Aorta (tissue), 5 donors: Measurements from ENCODE around the gene PKN2. TPM values are rescaled to one million over a fixed set of nuclear protein-coding genes. Genes with fewer than 3 reads are reported as not detected.

Source experiments
- ATAC-seq: fragments of 200-7000 bp; cut with Tn5 transposase; one replicate; pipeline ENCODE4 v1.9.1; 2022; ENCODE audit warnings: moderate library complexity; ENCODE audit not compliant: low FRiP score
- DNase-seq, 2 donors: peaks; one replicate each; pipeline ENCODE4 v3.0.0-alpha.2; 2020
- H3K27ac ChIP-seq, 2 donors: one replicate each; pipeline ENCODE4 v1.5.1; 2013; ENCODE audit warnings: low read length in 2 of 2, mild to moderate bottlenecking in 2 of 2, moderate library complexity in 2 of 2, control low read depth in 1 of 2, inconsistent platforms in 1 of 2, low read depth in 1 of 2
- H3K27me3 ChIP-seq, 2 donors: one replicate each; pipeline ENCODE4 v1.6.1; 2013; ENCODE audit warnings: control low read depth in 1 of 2, low read length in 1 of 2, mild to moderate bottlenecking in 1 of 2, moderate library complexity in 1 of 2; ENCODE audit not compliant: insufficient read depth in 2 of 2, control insufficient read depth in 1 of 2
- H3K36me3 ChIP-seq, 2 donors: one replicate each; pipeline ENCODE4 v1.6.1; 2013; ENCODE audit warnings: control low read depth in 1 of 2, low read length in 1 of 2, mild to moderate bottlenecking in 1 of 2; ENCODE audit not compliant: insufficient read depth in 2 of 2, control insufficient read depth in 1 of 2
- H3K4me1 ChIP-seq, 2 donors: one replicate each; pipeline ENCODE4 v1.6.1; 2013; ENCODE audit warnings: low read length in 2 of 2, control low read depth in 1 of 2, mild to moderate bottlenecking in 1 of 2, moderate library complexity in 1 of 2; ENCODE audit not compliant: insufficient read depth in 2 of 2, control insufficient read depth in 1 of 2
- H3K4me3 ChIP-seq, 2 donors: one replicate each; pipeline ENCODE4 v1.5.1; 2013; ENCODE audit warnings: low read length in 2 of 2, control low read depth in 1 of 2, mild to moderate bottlenecking in 1 of 2
- H3K9me3 ChIP-seq: one replicate; pipeline ENCODE4 v1.6.1; 2013; ENCODE audit warnings: mild to moderate bottlenecking, low read length; ENCODE audit not compliant: control insufficient read depth
- WGBS, 2 donors: extraction: QIAGEN DNeasy Blood & Tissue Kit; methylation state at CpG; one replicate each; pipeline ENCODE4 v1.1.7; 2013; 5-methylcytosine and 5-hydroxymethylcytosine counted together
- intact Hi-C, 2 donors: fragments of 100-400 bp; cut with DNase I; formaldehyde crosslinking; loops; one replicate each; pipeline versions ENCODE4 v1.14.2 to v1.15.0; 2022
- polyA plus RNA-seq, 2 donors: library from polyadenylated mRNA; stranded (reverse); fragments of 200-250 nt; gene quantifications; one replicate each; pipeline ENCODE4 v1.2.3, GENCODE V29; 2013
- total RNA-seq, 2 donors: library from RNA; stranded (reverse); fragmentation: NEBNext Ultra II Directional; extraction: Animal tissue kit (Norgen Biotek cat#: 25700); gene quantifications; one replicate each; pipeline ENCODE4 v1.2.1, GENCODE V29; 2021
- donor health status: healthy with polysubstance abuse.
- donor health status: Bipolar disorder and iron deficiency.
- donor health status: DM: no; HTN: no; CAD: no.
- donor health status: DM: no; HTN: no; CAD: no.
- donor health status: DM: yes; HTN: yes; CAD: no.

The PKN2 gene
- total and polyA plus RNA-seq, 4 donors: 8.5 to 38.1 (median 25.7) TPM

DNA sequence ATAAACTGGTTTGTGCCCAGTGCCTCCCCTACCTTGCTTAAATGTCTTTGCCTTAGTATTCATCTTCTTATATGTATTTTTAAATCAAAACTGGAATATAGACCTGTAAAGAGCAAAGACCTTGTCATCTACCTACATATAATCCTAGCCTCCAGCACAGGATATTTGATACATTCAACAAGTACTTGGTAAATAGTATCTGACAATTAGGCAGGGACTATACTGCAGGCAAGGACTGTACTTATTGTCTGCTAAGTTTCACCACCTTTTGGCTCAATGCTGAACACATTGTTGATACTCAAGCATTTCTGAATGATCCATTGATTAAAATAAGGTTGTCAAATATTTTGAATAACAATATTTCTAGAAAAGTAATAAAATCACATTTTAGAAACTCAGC is 96.4 kb downstream of the PKN2 start:
- intact Hi-C loops: no loop called here
- no peak overlapping the region for H3K27ac ChIP-seq
- peaks cover 0 to 2% of the 10 kb centered on the region in 2 donors for H3K36me3 ChIP-seq

DNA sequence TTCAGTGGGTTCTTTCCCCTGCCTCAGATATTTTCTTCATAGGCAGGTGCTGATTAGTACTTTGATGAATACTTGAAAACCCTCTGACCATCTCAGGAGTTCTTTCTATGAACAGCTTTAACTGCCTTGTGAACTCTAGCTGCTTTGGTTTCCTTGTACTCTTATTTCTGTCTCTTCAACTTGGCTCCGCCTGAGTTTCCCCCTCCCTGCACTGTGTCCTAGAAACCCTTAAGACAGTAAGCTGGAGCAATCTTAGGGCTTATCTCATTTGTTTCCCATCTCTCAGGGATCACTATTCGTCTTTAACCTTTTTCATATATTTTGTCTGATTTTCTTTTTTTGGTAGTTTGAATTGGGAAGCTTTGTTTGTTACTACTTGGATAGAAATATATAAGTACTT is 99.1 kb downstream of the PKN2 start:
- no peaks in the 10 kb centered on the region for H3K9me3 ChIP-seq
- H3K36me3 ChIP-seq: peaks cover 0 to 2% of the 10 kb centered on the region in 2 donors
- intact Hi-C loops: no loop called here
- ATAC-seq (no peak), DNase-seq (no peak)
- H3K27me3 ChIP-seq: no peaks in the 10 kb centered on the region
- no peak overlapping the region for H3K4me3 ChIP-seq
- no peak overlapping the region for H3K27ac ChIP-seq
- H3K4me1 ChIP-seq: no peaks in the 10 kb centered on the region
- WGBS, 2 donors: 88 to 92% methylated on average over 2 of the region's 2 CpGs

More for the DNA sequence above, 96.4 kb downstream of the PKN2 start:
- Histone ChIP-seq H3K9me3 (no peaks in the 10 kb centered on the region), H3K4me1 (no peaks in the 10 kb centered on the region), H3K27me3 (no peaks in the 10 kb centered on the region), H3K4me3 (no peak overlapping the region)
- no peak for DNase-seq
- no peak for ATAC-seq

DNA sequence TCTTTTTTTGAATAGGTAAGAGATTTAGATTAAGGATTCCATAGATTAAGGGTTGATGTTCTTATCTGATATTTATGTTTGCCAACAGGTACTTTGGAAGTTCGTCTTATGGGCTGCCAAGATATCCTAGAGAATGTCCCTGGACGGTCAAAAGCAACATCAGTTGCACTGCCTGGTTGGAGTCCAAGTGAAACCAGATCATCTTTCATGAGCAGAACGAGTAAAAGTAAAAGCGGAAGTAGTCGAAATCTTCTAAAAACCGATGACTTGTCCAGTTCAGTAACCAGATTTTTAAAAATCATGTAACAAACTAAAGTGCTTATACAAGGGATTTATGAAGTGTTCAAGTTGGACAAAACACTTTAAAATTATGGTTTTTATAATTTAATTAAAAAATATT is 100.5 kb downstream of the PKN2 start:
- H3K9me3 ChIP-seq: no peaks in the 10 kb centered on the region
- no peaks in the 10 kb centered on the region for H3K4me1 ChIP-seq
- no peaks in the 10 kb centered on the region for H3K27me3 ChIP-seq
- H3K27ac ChIP-seq: no peak overlapping the region
- intact Hi-C loops: no loop called here
- ATAC-seq (no peak), DNase-seq (no peak)
- peaks cover 0 to 2% of the 10 kb centered on the region in 2 donors for H3K36me3 ChIP-seq
- no peak overlapping the region for H3K4me3 ChIP-seq
- WGBS, 2 donors: 91 to 92% methylated on average over 6 of the region's 6 CpGs

DNA sequence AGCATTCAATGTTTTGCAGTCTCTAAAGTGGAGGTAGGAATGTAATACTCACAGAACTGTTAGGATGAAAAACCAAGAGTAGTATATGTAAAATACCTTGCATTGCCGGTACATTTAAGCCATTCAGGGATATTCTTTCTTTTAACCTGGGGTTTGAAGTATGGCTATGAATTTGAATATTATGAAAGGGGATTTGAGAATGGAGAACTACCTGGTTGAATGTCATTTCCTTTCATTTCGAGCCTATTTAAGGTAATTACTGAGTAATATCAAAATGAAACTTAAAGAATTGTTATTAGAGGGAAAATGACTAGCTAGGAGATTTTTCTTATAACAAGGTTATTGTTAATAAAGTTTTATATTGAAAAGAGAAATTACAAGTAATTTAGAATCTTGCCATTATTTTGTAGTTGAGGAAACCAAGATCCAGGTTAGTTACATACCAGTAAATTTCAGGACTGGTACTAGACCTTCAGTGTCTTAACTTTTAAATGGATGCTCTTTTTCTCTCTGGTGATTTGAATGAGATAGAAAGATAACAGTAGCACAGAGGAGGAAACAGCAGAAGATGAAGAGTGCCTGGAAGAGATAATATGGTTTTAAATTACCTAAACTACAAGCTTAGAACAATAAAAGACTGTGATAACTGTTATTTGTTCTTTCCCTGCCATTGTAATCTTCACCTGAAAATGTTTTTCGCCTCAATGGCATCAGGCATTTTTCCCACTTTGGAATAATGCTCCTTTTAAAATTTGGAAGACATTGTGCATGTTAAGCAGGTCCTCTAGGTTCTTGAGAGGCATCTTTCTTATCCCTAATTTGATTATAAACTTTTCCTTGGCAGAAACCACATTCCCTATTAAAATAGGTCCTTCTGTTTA is 103.2 kb downstream of the PKN2 start:
- H3K4me1 ChIP-seq: no peaks in the 10 kb centered on the region
- DNase-seq (no peak), ATAC-seq (no peak)
- H3K27ac ChIP-seq: no peak overlapping the region
- no peaks in the 10 kb centered on the region for H3K9me3 ChIP-seq
- H3K27me3 ChIP-seq: no peaks in the 10 kb centered on the region
- whole genome bisulfite sequencing, 2 donors: 93 to 95% methylated on average over 3 of the region's 3 CpGs
- no peak overlapping the region for H3K4me3 ChIP-seq
- intact Hi-C loops: no loop called here
- H3K36me3 ChIP-seq: peaks cover 0 to 2% of the 10 kb centered on the region in 2 donors

DNA sequence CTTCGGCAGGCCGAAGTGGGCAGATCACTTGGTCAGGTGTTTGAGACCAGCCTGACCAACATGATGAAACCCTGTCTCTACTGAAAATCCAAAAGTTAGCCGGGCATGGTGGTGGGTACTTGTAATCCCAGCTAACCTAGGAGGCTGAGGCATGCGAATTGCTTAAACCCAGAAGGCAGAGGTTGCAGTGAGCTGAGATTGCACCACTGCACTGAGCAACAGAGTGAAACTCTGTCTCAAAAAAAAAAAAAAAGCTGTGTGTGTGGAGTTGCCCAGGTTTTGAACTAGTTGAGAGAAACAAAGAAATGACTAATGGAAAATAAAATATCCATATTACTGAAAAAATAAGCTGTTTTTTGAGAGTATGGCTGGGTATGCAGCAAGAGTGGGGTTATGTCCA is 107.1 kb downstream of the PKN2 start:
- no peaks in the 10 kb centered on the region for H3K36me3 ChIP-seq
- H3K27ac ChIP-seq: no peak overlapping the region
- no peaks in the 10 kb centered on the region for H3K9me3 ChIP-seq
- WGBS, 2 donors: 95 to 98% methylated on average over 4 of the region's 4 CpGs
- no peaks in the 10 kb centered on the region for H3K4me1 ChIP-seq
- H3K4me3 ChIP-seq: no peak overlapping the region
- intact Hi-C loops: no loop called here
- no peaks in the 10 kb centered on the region for H3K27me3 ChIP-seq
- ATAC-seq (no peak), DNase-seq (no peak)

DNA sequence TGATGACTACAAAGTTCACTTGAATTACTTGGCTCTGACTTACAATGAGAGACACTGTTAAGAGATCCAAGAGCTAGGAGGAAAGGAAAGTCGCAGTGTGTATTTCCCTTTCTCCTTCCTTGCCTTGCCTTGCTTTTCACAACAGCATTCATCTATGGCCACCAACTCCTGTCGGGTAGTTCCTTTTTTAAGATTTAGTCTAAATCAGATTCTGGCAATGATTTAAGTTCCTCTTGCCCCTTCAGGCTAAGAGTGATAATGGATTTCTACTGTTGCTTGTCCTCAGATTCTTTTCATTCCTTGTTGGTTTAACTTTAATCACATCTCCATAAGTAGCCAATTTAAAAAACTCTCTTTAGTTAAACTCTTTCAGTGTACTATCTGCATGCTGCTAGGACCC is 115.4 kb downstream of the PKN2 start:
- H3K4me1 ChIP-seq: no peaks in the 10 kb centered on the region
- DNase-seq (no peak), ATAC-seq (no peak)
- intact Hi-C loops: no loop called here
- no peaks in the 10 kb centered on the region for H3K9me3 ChIP-seq
- no peaks in the 10 kb centered on the region for H3K36me3 ChIP-seq
- H3K27me3 ChIP-seq: no peaks in the 10 kb centered on the region
- WGBS, 2 donors: 84 to 90% methylated on average over 2 of the region's 2 CpGs
- H3K4me3 ChIP-seq: no peak overlapping the region
- H3K27ac ChIP-seq: no peak overlapping the region

DNA sequence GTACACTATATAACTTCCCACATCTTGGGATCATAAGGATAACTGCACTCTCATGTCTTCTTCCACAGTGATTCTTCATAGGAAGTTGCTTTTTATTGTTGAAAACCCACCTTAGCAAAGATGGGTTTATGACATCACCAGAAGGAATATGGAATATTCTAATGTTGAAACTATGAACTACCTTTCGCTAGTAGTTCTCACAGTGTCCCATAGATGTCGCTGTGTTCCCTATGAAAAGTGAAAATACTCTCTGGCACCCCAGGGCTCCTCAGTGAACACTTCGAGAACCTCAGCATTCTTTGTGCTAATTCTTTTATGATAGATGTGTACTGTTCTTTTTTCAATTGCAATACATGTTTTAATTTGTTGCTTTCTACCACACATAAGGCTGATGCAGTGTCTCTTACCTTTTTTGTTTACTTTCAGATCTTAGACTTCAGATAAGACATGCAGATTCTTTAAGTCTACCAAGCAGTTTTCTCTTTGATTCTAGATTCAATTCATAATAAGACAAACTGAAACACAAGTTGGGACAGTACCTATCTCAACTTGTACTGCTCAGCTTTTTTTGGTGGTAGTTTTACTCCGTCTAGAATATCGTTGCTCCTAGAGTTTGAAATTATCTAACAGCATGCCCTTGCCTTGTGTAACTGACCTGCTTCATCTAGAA is 116.4 kb downstream of the PKN2 start:
- no peak for DNase-seq
- intact Hi-C loops: loop anchor here in 1 of 2 donors (10.0 kb wide), 1 partner anchor 74 kb away; no protein-coding TSS in a partner anchor

DNA sequence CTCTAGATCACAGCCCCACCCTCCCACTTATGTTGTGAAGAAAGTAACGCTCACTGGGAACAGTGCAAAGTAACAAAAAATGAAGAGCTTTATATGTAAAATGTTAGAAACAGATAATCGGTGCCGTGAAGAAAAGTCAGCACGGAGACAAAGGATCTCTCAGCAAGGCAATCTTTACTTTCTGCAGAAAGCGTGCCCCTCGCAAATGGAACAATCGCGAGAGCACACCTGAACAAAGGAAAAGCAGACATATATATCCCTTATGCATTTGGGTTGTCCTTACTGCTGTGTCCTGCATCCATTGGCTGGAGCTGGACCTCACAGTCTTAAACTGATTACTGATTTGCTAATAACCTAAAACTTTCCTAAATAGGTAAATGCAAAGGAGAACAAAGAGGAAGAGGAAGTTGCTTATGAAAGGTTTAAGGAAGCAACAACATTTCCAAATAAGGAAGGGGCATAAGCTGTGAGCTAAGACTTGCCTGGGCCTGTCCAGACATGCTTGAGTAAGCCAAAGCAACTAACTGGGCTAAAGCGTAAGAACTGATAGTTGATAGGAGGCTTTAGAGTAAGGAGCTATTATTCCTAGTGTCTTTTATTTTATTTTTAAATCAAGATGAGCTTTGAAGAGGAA is 117.6 kb downstream of the PKN2 start:
- H3K27ac ChIP-seq: no peak overlapping the region
- intact Hi-C loops: loop anchor here in 1 of 2 donors (10.0 kb wide), 1 partner anchor 73 kb away; no protein-coding TSS in a partner anchor
- H3K4me1 ChIP-seq: no peaks in the 10 kb centered on the region
- no peak overlapping the region for H3K4me3 ChIP-seq
- H3K36me3 ChIP-seq: peaks cover 0 to 2% of the 10 kb centered on the region in 2 donors
- no peaks in the 10 kb centered on the region for H3K27me3 ChIP-seq
- no peaks in the 10 kb centered on the region for H3K9me3 ChIP-seq
- no peak for ATAC-seq
- WGBS, 2 donors: 96 to 98% methylated on average over 9 of the region's 9 CpGs
- DNase-seq: no peak

More for the DNA sequence above, 116.4 kb downstream of the PKN2 start:
- no peaks in the 10 kb centered on the region for H3K4me1 ChIP-seq
- ATAC-seq: no peak
- 87 to 89% methylated on average over 5 of the region's 5 CpGs for WGBS, 2 donors
- no peaks in the 10 kb centered on the region for H3K9me3 ChIP-seq
- H3K36me3 ChIP-seq: peaks cover 0 to 2% of the 10 kb centered on the region in 2 donors
- H3K27me3 ChIP-seq: no peaks in the 10 kb centered on the region
- H3K27ac ChIP-seq: no peak overlapping the region
- H3K4me3 ChIP-seq: no peak overlapping the region
